Right atrium auricular region (tissue), 2 donors: ENCODE results near the gene RHOT1. TPM values are rescaled to one million over a fixed set of nuclear protein-coding genes. Genes with fewer than 3 reads are reported as not detected.
A peak's percentile ranks its signal among the peaks of the same experiment; 100 is the strongest.
"Not testable (repeated sequence)": the region's sequence is repeated elsewhere in the genome, so short reads cannot be mapped to it uniquely, and the experiment has no call there.

Experiments
- DNase-seq: peaks from one replicate; pipeline ENCODE4 v3.0.0-alpha.2; 2019; ENCODE audit warnings: low spot score
- H3K27ac ChIP-seq, 2 donors: fragments of 200-600 bp; sonication (generic); 1 replicate in 1 of 2; 2 replicates in 1 of 2; pipeline ENCODE4 v1.5.1; 2016 to 2019
- H3K27me3 ChIP-seq, 2 donors: fragments of 200-600 bp; sonication (generic); one replicate each; pipeline versions ENCODE4 v1.5.1 to v1.6.0; 2017 to 2019
- H3K36me3 ChIP-seq: fragments of 200-600 bp; sonication (generic); one replicate; pipeline ENCODE4 v1.5.1; 2016
- H3K4me1 ChIP-seq, 2 donors: fragments of 200-600 bp; sonication (generic); one replicate each; pipeline versions ENCODE4 v1.5.1 to v1.6.0; 2017 to 2019
- H3K4me3 ChIP-seq, 2 donors: fragments of 200-600 bp; sonication (generic); 1 replicate in 1 of 2; 2 replicates in 1 of 2; pipeline ENCODE4 v1.5.1; 2017 to 2019; ENCODE audit warnings: mild to moderate bottlenecking in 1 of 2, moderate library complexity in 1 of 2
- H3K9me3 ChIP-seq, 2 donors: fragments of 200-600 bp; sonication (generic); one replicate each; pipeline ENCODE4 v1.5.1; 2019
- CTCF ChIP-seq, 2 donors: fragments of 200-600 bp; sonication (generic); IDR thresholded peaks; one replicate each; pipeline ENCODE4 v1.5.1; 2019; ENCODE audit warnings: antibody characterized with exemption in 2 of 2
- total RNA-seq, 2 donors: library from RNA; depleted of rRNA; stranded (reverse); fragments of >200 nt; gene quantifications; one replicate each; pipeline ENCODE4 v1.1.0, GENCODE V29; 2016

Gene RHOT1
- total RNA-seq, 2 donors from 2014 or later = 39.6 to 51.0 TPM

- H3K27ac ChIP-seq = peak overlapping the region; percentile 84 to 88
- H3K27me3 ChIP-seq = no peaks in the 10 kb centered on the region
Observed at GRCh38 chr17:32126746-32127145, 15.6 kb upstream of the RHOT1 start.

GRCh38 chr17:32127158-32127897, 15.0 kb upstream of the RHOT1 start:
- Histone ChIP-seq H3K4me1 (peaks cover 0 to 12% of the 10 kb centered on the region in 2 donors), H3K9me3 (no peaks in the 10 kb centered on the region), H3K4me3 (peak overlapping the region; percentile 52 to 62), H3K27ac (peak overlapping the region; percentile 84 to 88), H3K27me3 (no peaks in the 10 kb centered on the region), H3K36me3 (no peaks in the 10 kb centered on the region)
- DNase-seq = peak; percentile 89
- no peak for TF ChIP-seq CTCF (IDR thresholded peaks at IDR 0.05)

More at GRCh38 chr17:32126746-32127145, 15.6 kb upstream of the RHOT1 start:
- no peak for DNase-seq
- no peaks in the 10 kb centered on the region for H3K9me3 ChIP-seq
- no peaks in the 10 kb centered on the region for H3K36me3 ChIP-seq
- no peak for TF ChIP-seq CTCF (IDR thresholded peaks at IDR 0.05)
- peaks cover 0 to 12% of the 10 kb centered on the region in 2 donors for H3K4me1 ChIP-seq
- peak overlapping the region in 1 of 2 donors; percentile 62 for H3K4me3 ChIP-seq

GRCh38 chr17:32128470-32128869, 13.8 kb upstream of the RHOT1 start:
- Histone ChIP-seq H3K4me3 (peak overlapping the region; percentile 52 to 62), H3K27ac (peak overlapping the region in 1 of 2 donors; percentile 84), H3K4me1 (peaks cover 0 to 12% of the 10 kb centered on the region in 2 donors)
- not testable (repeated sequence) for H3K27me3 ChIP-seq, H3K36me3 ChIP-seq, DNase-seq, H3K9me3 ChIP-seq

GRCh38 chr17:32135497-32136117, 6.7 kb upstream of the RHOT1 start:
- H3K4me3 ChIP-seq, H3K27ac ChIP-seq, H3K9me3 ChIP-seq, DNase-seq, H3K4me1 ChIP-seq, H3K27me3 ChIP-seq, H3K36me3 ChIP-seq: not testable (repeated sequence)
- peak in 1 of 2 donors; percentile 50 for TF ChIP-seq CTCF (IDR thresholded peaks at IDR 0.05)

- no peak for DNase-seq
- Histone ChIP-seq H3K4me1 (peaks cover 0 to 13% of the 10 kb centered on the region in 2 donors), H3K27me3 (no peaks in the 10 kb centered on the region)
Observed at GRCh38 chr17:32136856-32137255, 5.4 kb upstream of the RHOT1 start.

GRCh38 chr17:32139504-32139903, 2.8 kb upstream of the RHOT1 start:
- DNase-seq, H3K9me3 ChIP-seq, H3K4me3 ChIP-seq, H3K27me3 ChIP-seq, H3K27ac ChIP-seq, H3K36me3 ChIP-seq: not testable (repeated sequence)
- H3K4me1 ChIP-seq = peaks cover 0 to 26% of the 10 kb centered on the region in 2 donors

More at GRCh38 chr17:32136856-32137255, 5.4 kb upstream of the RHOT1 start:
- Histone ChIP-seq H3K36me3 (no peaks in the 10 kb centered on the region), H3K9me3 (no peaks in the 10 kb centered on the region), H3K4me3 (no peak overlapping the region), H3K27ac (no peak overlapping the region)
- no peak for TF ChIP-seq CTCF (IDR thresholded peaks at IDR 0.05)
